ENCODE results near the gene GABBR2. TPM values are rescaled to one million over a fixed set of nuclear protein-coding genes. Genes with fewer than 3 reads are reported as not detected.

Gene GABBR2
- polyA plus RNA-seq, 1 donor (not counting 4 experiments of a cell fraction or from before 2014, with no cell fraction given): 0.01 TPM

GRCh38 chr9:98264516-98264915, 444.2 kb downstream of the GABBR2 start:
- no peaks in the 10 kb centered on the region for H4K20me1 ChIP-seq (ENCODE audit: control insufficient read depth, extremely low read depth, insufficient read depth, low read length)
- H3K4me3 ChIP-seq (ENCODE audit: control insufficient read depth in 2 of 3, extremely low read depth in 1 of 3, insufficient read depth in 2 of 3, low read depth in 1 of 3, low read length in 3 of 3): no peak overlapping the region
- no peak for TF ChIP-seq EZH2 (IDR thresholded peaks at IDR 0.05; ENCODE audit: low read length)
- no peak for TF ChIP-seq CTCF (optimal IDR thresholded peaks at IDR 0.05 in 1 of 3, IDR thresholded peaks at IDR 0.05 in 1 of 3, conservative IDR thresholded peaks at IDR 0.05 in 1 of 3; ENCODE audit: extremely low read depth in 1 of 3, insufficient read depth in 2 of 3, low read length in 3 of 3)
- no peak overlapping the region for H3K9ac ChIP-seq (ENCODE audit: control insufficient read depth, extremely low read depth, insufficient read depth, low read length)
- no peak for DNase-seq (ENCODE audit: low read depth, low spot score)
- dilution Hi-C loops (cut with MboI; ENCODE audit: extremely low pct_ligation_motif_present, low sequenced_read_pairs): no loop called here
- no peak overlapping the region for H2AFZ ChIP-seq (ENCODE audit: control insufficient read depth, low read length)
- no peak overlapping the region for H3K27ac ChIP-seq (ENCODE audit: control insufficient read depth, insufficient read depth, low read length)
- no peaks in the 10 kb centered on the region for H3K79me2 ChIP-seq (ENCODE audit: control insufficient read depth, insufficient read depth, low read length)
- no peaks in the 10 kb centered on the region for H3K9me1 ChIP-seq (ENCODE audit: control insufficient read depth, extremely low read depth, insufficient read depth, low read length)
- H3K4me1 ChIP-seq (ENCODE audit: control insufficient read depth, extremely low read depth, insufficient read depth, low read length): no peaks in the 10 kb centered on the region
- H3K4me2 ChIP-seq (ENCODE audit: control insufficient read depth, extremely low read depth, insufficient read depth, low read depth, low read length): no peak overlapping the region
- H3K9me3 ChIP-seq (ENCODE audit: control insufficient read depth, low read depth, low read length): no peaks in the 10 kb centered on the region
- FAIRE-seq: no peak
- no peaks in the 10 kb centered on the region for H3K27me3 ChIP-seq (ENCODE audit: control insufficient read depth, extremely low read depth, insufficient read depth, low read length)
- H3K36me3 ChIP-seq (ENCODE audit: control insufficient read depth in 2 of 2, extremely low read depth in 1 of 2, insufficient read depth in 2 of 2, low read length in 2 of 2): no peaks in the 10 kb centered on the region

- dilution Hi-C loops (cut with MboI; ENCODE audit: extremely low pct_ligation_motif_present, low sequenced_read_pairs): no loop called here
- no peaks in the 10 kb centered on the region for H3K9me3 ChIP-seq (ENCODE audit: control insufficient read depth, low read depth, low read length)
- H3K4me1 ChIP-seq (ENCODE audit: control insufficient read depth, extremely low read depth, insufficient read depth, low read length): no peaks in the 10 kb centered on the region
- H4K20me1 ChIP-seq (ENCODE audit: control insufficient read depth, extremely low read depth, insufficient read depth, low read length): no peaks in the 10 kb centered on the region
- H3K27me3 ChIP-seq (ENCODE audit: control insufficient read depth, extremely low read depth, insufficient read depth, low read length): no peaks in the 10 kb centered on the region
- H3K4me3 ChIP-seq (ENCODE audit: control insufficient read depth in 2 of 3, extremely low read depth in 1 of 3, insufficient read depth in 2 of 3, low read depth in 1 of 3, low read length in 3 of 3): no peak overlapping the region
- TF ChIP-seq CTCF (optimal IDR thresholded peaks at IDR 0.05 in 1 of 3, IDR thresholded peaks at IDR 0.05 in 1 of 3, conservative IDR thresholded peaks at IDR 0.05 in 1 of 3; ENCODE audit: extremely low read depth in 1 of 3, insufficient read depth in 2 of 3, low read length in 3 of 3) (peak; percentile 91 to 99 (median 94)), EZH2 (IDR thresholded peaks at IDR 0.05; ENCODE audit: low read length) (no peak)
- no peaks in the 10 kb centered on the region for H3K36me3 ChIP-seq (ENCODE audit: control insufficient read depth in 2 of 2, extremely low read depth in 1 of 2, insufficient read depth in 2 of 2, low read length in 2 of 2)
- no peak overlapping the region for H3K27ac ChIP-seq (ENCODE audit: control insufficient read depth, insufficient read depth, low read length)
- H3K4me2 ChIP-seq (ENCODE audit: control insufficient read depth, extremely low read depth, insufficient read depth, low read depth, low read length): no peak overlapping the region
- H3K9ac ChIP-seq (ENCODE audit: control insufficient read depth, extremely low read depth, insufficient read depth, low read length): no peak overlapping the region
- H3K79me2 ChIP-seq (ENCODE audit: control insufficient read depth, insufficient read depth, low read length): no peaks in the 10 kb centered on the region
- DNase-seq (ENCODE audit: low read depth, low spot score) (no peak), FAIRE-seq (peak; percentile 75)
- no peak overlapping the region for H2AFZ ChIP-seq (ENCODE audit: control insufficient read depth, low read length)
- H3K9me1 ChIP-seq (ENCODE audit: control insufficient read depth, extremely low read depth, insufficient read depth, low read length): no peaks in the 10 kb centered on the region
Measured at GRCh38 chr9:98263482-98264357, 445.0 kb downstream of the GABBR2 start.
